Measurements from ENCODE around the gene ARHGEF38.
"Not testable (repeated sequence)": the region's sequence is repeated elsewhere in the genome, so short reads cannot be mapped to it uniquely, and the experiment has no call there.

The ARHGEF38 gene

GRCh38 chr4:105657117-105657765 lies 104.8 kb downstream of the ARHGEF38 start:
- no peak for DNase-seq

GRCh38 chr4:105659190-105659589 lies 106.8 kb downstream of the ARHGEF38 start:
- no peak for DNase-seq

DNA sequence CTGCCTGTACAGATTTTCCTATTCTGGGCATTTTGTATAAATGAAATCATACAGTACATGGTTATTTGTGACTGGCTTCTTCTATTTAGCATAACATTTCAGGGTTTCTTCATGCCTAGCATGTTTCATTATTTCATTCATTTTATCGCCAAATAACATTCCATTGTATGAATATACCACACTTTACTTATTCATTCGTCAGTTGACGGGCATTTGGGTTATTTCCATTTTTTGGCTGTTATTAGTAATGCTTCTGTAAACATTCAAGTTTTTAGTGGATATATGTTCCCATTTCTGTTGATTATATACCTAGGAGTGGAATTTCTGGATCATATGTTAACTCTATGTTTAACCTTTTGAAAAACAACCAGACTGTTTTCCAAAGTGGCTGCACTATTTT lies 108.6 kb downstream of the ARHGEF38 start:
- no peak for DNase-seq

- no peak for DNase-seq
These were observed 110.7 kb downstream of the ARHGEF38 start for GRCh38 chr4:105662935-105663675.

DNA sequence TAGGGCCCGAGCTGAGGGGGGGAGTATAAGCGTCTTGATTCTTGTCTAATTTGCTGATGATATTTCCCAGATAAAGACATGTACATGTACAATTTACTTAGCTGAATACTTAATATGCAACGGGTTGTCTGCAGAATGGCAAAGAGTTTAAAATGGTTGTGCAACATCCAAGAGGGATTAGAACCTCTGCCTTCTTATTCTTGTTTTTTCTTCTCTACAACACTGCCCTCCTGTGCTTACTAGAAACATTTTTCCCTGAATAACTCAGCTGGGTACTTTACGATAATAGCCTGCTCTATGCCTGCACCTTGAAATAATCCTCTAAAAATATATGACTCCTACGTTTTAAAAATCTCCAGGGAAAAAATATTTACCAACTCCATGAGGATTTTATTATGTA lies 114.3 kb downstream of the ARHGEF38 start:
- no peak for DNase-seq

DNA sequence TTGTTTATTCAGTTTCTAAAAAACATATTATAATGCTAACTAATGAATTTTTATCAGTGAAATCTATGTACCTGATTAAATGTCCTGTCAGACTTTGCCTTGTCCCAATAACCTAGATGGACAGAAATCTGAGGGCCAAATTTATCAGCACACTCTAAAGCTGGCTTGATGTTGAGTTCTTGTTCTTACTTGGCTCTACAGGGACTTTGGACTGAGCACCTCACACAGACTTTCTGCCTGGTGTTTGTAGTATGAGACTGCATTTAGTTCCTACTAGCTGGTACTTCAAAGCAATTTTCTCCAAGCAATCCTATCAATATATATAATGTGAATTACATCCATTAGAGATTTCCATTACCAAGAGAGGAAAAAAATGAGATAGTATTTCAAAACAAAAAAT lies 118.3 kb downstream of the ARHGEF38 start:
- DNase-seq, result no peak

GRCh38 chr4:105671301-105671700 lies 118.9 kb downstream of the ARHGEF38 start:
- no peak for DNase-seq

- no peak for DNase-seq
These were observed 121.6 kb downstream of the ARHGEF38 start for GRCh38 chr4:105674011-105674410.

DNA sequence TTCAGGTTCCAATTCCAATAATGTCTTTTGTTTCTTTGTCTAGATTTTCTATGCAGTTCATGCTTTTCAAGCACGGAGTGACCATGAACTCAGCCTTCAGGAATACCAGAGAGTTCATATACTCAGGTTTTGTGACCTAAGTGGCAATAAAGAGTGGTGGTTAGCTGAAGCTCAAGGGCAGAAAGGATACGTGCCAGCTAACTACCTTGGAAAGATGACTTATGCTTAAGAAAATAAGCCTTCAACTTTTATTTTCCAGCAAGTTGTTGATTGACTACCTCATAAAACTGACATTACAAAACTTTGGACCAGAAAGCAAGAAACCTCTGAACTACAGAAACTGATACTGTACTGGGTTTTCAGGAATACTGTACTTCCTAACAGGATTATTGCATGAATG lies 125.3 kb downstream of the ARHGEF38 start:
- DNase-seq, result no peak

DNA sequence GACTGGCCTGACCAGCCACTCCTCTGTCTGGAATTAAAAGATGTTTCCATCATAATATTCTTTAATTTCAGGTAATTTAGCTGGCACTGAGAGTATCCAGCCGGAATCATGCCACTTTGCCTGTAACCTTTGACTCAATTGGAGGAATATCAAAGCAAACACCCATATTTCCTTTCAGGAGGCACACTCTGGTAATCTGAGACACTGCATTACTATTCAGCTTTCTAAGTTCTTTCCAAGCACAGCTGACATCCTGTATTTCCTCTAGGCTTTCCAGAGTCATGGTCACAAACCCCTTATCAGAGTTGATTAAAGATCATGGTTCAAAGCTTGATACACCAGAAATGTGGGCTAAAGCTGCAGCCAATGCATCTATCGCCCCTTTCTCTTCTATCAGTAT lies 126.8 kb downstream of the ARHGEF38 start:
- DNase-seq, result peak; percentile 48

DNA sequence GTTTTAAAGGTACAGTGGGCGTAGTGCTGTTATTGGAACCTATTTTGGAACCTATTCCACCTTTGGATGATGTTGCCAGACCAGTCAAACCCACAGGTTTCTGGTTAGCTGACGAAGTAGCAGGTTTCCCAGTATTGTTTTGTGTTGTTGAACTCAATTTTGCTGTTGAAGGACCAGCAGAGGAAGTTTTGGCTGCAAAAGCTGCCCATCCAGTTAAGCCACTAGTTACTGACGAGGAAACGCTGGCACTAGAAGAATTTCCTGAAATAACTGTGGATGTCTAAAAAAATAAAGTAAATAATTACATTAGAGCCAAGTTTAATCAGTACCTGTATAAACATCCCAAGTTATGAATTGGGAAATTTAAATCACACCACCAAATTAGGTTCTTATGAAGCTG lies 130.6 kb downstream of the ARHGEF38 start:
- peak; percentile 75 for DNase-seq

- DNase-seq, result no peak
These were observed 134.2 kb downstream of the ARHGEF38 start for GRCh38 chr4:105686571-105686970.

DNA sequence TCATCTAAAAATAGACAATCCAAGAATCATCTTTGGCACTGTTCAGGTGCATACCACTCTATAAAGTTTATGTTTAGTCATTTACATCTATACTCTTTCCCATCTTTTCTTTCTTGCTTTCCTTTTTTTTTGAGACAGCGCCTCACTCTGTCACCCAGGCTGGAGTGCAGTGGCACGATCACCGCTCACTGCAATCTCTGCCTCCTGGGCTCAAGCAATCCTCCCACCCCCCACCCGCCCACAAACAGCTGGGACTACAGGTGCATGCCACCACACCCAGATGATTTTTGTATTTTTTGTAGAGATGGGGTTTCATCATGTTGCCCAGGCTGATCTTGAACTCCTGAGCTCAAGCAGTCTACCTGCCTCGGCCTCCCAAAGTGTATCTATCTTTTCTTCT lies 142.4 kb downstream of the ARHGEF38 start:
- not testable (repeated sequence) for DNase-seq

GRCh38 chr4:105695832-105696231 lies 143.4 kb downstream of the ARHGEF38 start:
- DNase-seq, result not testable (repeated sequence)

- peak; percentile 68 for DNase-seq
These were observed 146.2 kb downstream of the ARHGEF38 start for GRCh38 chr4:105698607-105699006.

- DNase-seq, result no peak
These were observed 155.4 kb downstream of the ARHGEF38 start for GRCh38 chr4:105707782-105708180.

- DNase-seq, result peak; percentile 76
These were observed 156.0 kb downstream of the ARHGEF38 start, which contains the start of the genes GSTCD and INTS12 for GRCh38 chr4:105708181-105709080. Gene GSTCD (plus strand): TSS chr4:105708784. CDS start chr4:105717614, 8,830 bp downstream. Gene INTS12 (minus strand): TSS chr4:105708689. CDS start chr4:105700005, 8,684 bp downstream.

DNA sequence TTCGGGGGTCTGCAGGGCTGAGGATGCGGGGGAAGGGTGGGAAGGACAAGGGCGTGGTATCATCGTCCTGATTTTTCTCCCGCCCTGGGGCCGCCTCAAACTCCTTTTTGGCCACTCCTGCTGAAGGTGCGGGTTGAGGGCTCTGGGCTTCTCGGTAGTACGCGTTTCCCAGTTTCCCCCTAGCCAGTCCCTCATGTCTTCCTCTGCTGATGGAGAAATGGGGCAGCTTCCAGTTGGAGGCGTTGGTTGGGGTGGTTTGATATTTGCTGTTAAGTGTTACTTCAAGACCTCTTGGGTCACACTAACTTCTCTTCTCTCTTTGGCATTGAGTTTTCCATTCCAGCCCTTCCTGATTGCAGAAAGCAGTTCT lies 156.6 kb downstream of the ARHGEF38 start:
- DNase-seq, result no peak

GRCh38 chr4:105710012-105710600 lies 157.7 kb downstream of the ARHGEF38 start:
- DNase-seq, result no peak

DNA sequence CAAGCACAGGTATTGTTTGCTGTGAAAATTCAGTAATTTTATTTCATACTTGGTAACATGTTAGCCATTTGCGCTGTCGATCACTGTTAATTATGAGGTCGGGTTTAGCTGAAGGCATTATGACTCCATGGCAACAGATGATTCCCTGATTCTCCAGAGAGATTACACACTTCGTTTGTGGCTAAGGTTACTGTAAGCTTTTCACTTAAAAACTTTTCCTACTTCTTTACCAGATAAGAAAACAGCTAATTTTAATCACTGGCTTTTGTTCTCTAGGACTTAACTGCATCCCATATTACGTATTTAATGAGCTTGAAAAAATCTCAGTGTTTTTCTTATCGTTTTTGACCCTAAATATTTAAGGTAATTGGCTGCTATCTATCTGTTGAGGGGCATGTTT lies 158.3 kb downstream of the ARHGEF38 start:
- peak; percentile 39 for DNase-seq

- DNase-seq, result no peak
These were observed 160.3 kb downstream of the ARHGEF38 start for GRCh38 chr4:105712766-105713165.

GRCh38 chr4:105714071-105714521 lies 161.7 kb downstream of the ARHGEF38 start:
- DNase-seq, result peak; percentile 4

DNA sequence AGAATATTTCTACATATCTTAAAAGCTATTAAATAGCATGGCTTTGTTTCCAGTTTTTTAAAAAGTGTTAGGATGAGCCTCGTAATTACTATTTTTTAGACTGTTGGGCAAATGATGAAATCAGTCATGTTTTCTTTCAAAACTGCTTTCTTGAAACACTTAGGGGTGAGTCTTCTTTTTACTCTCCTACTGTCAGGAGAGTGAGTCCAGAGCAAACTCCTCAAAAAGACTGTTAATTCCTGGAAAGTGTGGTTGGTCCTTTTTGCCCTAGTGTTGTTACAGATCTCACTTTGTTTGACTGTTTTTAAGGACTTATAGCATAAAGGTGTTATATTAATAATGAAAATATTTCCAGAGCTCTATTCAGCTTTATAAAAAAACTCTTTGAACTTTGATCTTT lies 162.5 kb downstream of the ARHGEF38 start:
- no peak for DNase-seq

All from NCI-H2029 treated with DMSO at 0.1 percent for 48 hours (cell line).